ENCODE data around the gene ABO.

- TF ChIP-seq CTCF (IDR thresholded peaks at IDR 0.05; ENCODE audit: low read depth, low read length, poor library complexity, severe bottlenecking) (no peak), EZH2phosphoT487 (IDR thresholded peaks at IDR 0.05; ENCODE audit: borderline replicate concordance, low read length) (no peak)
Measured at GRCh38 chr9:133322701-133323100, 47.7 kb upstream of the ABO start.

All from DOHH2 (cell line).